ENCODE measurements around the gene ZER1. TPM values are rescaled to one million over a fixed set of nuclear protein-coding genes. Genes with fewer than 3 reads are reported as not detected.
A peak's percentile ranks its signal among the peaks of the same experiment; 100 is the strongest.

ZER1 gene
- 45.5 TPM for total RNA-seq
- long read RNA-seq, full-length matches to known transcripts = 21 of 70 reads
- long read RNA-seq, partial matches to known transcripts = 12 of 70 reads
- long read RNA-seq, other reads (novel, unspliced or antisense) = 37 of 70 reads

DNA sequence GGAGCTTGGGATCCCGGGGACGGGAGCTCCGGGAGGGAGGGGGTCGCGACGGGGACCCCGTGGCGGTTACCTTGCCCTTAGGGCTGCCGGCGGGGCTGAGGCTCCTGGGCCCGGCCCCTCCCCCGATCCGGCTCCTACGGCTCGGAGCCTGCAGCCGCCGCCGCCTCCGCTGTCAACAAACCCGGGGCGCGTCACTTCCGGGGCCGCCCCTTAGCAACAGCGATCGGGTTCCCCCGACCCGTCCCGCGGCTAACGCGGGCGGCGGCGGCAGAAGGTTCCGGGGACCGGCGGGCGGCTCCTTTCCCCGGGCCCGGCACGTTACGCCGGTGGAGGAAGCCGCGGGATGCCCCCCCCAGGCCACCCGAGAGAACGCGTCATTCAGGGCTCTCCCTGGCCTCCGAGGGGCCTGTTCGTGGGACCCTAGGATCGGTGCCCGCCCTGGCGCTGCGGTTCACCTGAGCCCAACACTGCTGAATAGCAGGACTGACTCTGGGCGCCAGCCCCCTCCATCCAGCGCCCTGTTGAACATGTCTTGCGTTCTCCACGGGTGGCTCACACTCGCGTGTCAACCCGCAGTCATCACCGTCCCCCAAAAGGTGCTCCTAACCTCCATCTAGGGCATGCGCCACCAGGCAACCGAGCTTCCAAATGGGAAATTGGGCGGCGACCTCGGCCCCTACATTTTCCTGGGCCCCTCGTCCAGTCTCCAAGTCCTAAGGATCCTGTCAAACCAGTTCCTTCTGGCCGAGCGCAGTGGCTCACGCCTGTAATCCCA lies at the start of gene ZER1:
ZER1 (minus strand) TSS at position 183 of the 775 bp plus-strand sequence. CDS start 16,362 bp downstream, outside the sequence.
- Histone ChIP-seq H3K27me3 (ENCODE audit: low read depth) (no peaks in the 10 kb centered on the region), H3K4me1 (peaks cover 24% of the 10 kb centered on the region), H3K36me3 (peaks cover 9% of the 10 kb centered on the region), H3K9me3 (peaks cover 6% of the 10 kb centered on the region), H3K27ac (peak within 1 kb of the TSS; percentile 94), H3K4me3 (peak within 1 kb of the TSS; percentile 90)
- intact Hi-C loops (cut with DNase I) = no loop called here
- TF ChIP-seq, protein P1, sequence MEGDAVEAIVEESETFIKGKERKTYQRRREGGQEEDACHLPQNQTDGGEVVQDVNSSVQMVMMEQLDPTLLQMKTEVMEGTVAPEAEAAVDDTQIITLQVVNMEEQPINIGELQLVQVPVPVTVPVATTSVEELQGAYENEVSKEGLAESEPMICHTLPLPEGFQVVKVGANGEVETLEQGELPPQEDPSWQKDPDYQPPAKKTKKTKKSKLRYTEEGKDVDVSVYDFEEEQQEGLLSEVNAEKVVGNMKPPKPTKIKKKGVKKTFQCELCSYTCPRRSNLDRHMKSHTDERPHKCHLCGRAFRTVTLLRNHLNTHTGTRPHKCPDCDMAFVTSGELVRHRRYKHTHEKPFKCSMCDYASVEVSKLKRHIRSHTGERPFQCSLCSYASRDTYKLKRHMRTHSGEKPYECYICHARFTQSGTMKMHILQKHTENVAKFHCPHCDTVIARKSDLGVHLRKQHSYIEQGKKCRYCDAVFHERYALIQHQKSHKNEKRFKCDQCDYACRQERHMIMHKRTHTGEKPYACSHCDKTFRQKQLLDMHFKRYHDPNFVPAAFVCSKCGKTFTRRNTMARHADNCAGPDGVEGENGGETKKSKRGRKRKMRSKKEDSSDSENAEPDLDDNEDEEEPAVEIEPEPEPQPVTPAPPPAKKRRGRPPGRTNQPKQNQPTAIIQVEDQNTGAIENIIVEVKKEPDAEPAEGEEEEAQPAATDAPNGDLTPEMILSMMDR (IDR thresholded peaks at IDR 0.05) = no peak
- DNase-seq = peak; percentile 97
- peak; percentile 98 for ATAC-seq

DNA sequence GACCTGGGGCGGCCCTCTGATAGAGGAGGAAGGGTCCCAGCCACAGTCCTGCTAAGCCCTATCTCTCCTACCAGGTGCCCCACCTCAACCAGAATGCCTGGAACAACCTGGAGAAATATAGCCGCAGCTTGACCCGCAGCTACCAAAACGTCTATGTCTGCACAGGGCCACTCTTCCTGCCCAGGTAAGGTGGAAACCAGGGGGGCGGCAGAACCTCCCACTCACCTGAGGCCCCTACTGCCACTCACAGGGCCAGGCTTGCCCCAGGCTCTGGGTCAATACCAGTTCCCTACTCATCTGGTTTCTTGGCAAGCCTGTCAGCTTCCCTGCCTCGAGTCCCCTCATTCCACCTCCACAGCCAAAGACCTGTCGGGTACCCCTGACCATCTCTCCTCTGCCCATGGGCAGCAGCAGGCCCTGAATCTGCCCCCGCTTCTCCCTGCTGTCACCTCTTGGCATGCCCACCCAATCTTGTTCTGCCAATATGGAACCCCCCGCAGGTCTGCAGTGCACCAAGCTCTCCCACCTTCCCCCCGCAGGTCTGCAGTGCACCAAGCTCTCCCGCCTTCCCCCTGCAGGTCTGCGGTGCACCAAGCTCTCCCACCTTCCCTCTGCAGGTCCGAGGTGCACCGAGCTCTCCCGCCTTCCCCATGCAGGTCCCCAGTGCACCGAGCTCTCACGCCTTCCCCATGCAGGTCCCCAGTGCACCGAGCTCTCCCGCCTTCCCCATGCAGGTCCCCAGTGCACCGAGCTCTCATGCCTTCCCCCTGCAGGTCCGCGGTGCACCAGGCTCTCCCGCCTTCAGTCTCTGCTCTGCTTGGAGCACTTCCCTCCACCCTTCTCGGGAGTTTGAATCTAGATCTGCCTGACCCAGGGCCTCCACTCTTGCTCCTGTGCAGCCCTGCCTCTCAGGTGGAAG lies 49.2 kb upstream of the ZER1 start:
- no peaks in the 10 kb centered on the region for H3K27me3 ChIP-seq (ENCODE audit: low read depth)
- no peak overlapping the region for H3K4me3 ChIP-seq
- peaks cover 52% of the 10 kb centered on the region for H3K36me3 ChIP-seq
- H3K4me1 ChIP-seq = peaks cover 13% of the 10 kb centered on the region
- H3K27ac ChIP-seq = no peak overlapping the region
- intact Hi-C loops (cut with DNase I) = no loop called here
- DNase-seq (no peak), ATAC-seq (no peak)
- H3K9me3 ChIP-seq = no peaks in the 10 kb centered on the region
- TF ChIP-seq, protein P1 (IDR thresholded peaks at IDR 0.05) = no peak

DNA sequence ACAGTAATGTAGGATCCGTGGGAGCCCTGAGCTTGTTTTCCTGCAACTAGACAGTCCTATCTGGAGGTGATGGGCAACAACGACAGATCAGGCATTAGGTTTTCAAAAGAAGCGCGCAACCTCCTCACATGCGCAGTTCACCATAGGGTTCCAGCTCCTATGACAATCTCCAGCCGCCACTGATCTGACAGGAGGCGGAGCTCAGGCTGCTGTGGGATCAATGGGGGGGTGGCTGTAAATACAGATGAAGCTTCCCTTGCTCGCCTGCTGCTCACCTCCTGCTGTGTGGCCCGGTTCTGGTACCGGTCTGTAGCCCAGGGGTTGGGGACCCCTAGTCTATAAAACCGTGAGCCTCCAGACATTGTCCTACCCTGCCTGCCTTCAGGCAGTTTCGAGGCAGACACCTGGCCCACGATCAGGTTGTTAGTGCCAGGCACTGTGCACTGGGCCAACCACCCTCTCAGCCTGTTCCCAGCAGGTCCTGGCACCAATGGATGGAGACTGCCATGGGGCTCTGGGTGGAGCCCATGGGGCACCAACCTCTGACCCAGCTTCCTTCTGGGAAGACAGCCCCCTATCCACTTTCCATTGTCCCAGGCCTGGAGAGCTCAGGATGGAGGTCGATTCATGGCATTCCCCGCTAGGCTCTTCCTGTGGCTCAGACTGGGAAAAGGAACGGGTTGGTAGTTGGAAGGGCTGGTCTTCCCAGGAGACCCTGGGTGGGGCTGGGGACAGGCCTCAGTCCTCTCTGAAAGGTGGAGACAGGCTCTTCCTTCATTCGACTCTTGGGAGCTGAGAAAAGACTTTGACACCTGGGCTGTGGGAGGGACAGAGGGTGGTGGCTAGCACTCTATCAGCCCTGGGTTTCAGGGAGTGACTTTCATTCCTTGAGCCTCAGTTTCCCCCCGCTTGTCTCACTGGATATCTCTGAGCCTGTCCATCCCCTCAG lies 48.3 kb upstream of the ZER1 start:
- H3K4me3 ChIP-seq = peak overlapping the region; percentile 75
- DNase-seq = no peak
- no peak for ATAC-seq
- H3K36me3 ChIP-seq = peaks cover 43% of the 10 kb centered on the region
- H3K27me3 ChIP-seq (ENCODE audit: low read depth) = no peaks in the 10 kb centered on the region
- peaks cover 13% of the 10 kb centered on the region for H3K4me1 ChIP-seq
- TF ChIP-seq, protein P1 (IDR thresholded peaks at IDR 0.05) = no peak
- intact Hi-C loops (cut with DNase I) = no loop called here
- no peak overlapping the region for H3K27ac ChIP-seq
- no peaks in the 10 kb centered on the region for H3K9me3 ChIP-seq

DNA sequence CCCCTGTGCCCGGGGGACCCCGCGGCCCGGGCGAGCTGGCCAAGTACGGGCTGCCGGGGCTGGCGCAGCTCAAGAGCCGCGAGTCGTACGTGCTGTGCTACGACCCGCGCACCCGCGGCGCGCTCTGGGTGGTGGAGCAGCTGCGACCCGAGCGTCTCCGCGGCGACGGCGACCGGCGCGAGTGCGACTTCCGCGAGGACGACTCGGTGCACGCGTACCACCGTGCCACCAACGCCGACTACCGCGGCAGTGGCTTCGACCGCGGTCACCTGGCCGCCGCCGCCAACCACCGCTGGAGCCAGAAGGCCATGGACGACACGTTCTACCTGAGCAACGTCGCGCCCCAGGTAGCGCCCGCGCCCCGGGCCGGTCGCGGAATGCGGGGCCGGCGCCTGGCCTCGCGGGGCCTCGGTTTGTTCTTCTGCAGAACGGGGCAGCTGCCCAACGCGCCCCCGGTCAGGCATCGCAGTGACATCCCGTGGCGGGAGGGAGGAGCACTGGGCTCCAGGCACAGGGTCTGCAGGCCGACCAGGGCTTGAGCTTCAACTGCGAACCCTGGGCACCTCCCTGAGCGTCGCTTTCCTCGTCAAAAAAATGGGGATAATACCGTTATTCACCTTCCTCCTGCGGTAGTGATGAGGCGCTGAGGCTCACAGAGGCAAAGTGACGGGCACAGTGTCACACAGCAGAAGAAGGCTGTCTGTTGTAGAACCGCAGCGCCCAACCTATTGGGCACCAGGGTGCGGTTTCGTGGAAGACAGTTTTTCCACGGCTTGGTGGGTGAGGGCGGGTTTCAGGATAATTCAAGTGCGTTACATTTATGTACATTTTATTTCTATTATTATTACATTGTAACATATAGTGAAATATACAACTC lies 47.4 kb upstream of the ZER1 start:
- H3K9me3 ChIP-seq = no peaks in the 10 kb centered on the region
- ATAC-seq = peak; percentile 18
- peak overlapping the region; percentile 75 for H3K4me3 ChIP-seq
- peaks cover 34% of the 10 kb centered on the region for H3K36me3 ChIP-seq
- TF ChIP-seq, protein P1 (IDR thresholded peaks at IDR 0.05) = peak; percentile 7
- peak; percentile 71 for DNase-seq
- H3K27ac ChIP-seq = peak overlapping the region; percentile 89
- peaks cover 13% of the 10 kb centered on the region for H3K4me1 ChIP-seq
- intact Hi-C loops (cut with DNase I) = no loop called here
- H3K27me3 ChIP-seq (ENCODE audit: low read depth) = no peaks in the 10 kb centered on the region

Measured in lower lobe of right lung (tissue), 2 donors.